SK-N-SH treated with all-trans-retinoic acid at 6 μM for 48 hours (cell line): Measurements from ENCODE around the gene DMD.

Experiments used
- ATAC-seq: fragments of 200-7000 bp; cut with Tn5 transposase; 3 replicates; pipeline ENCODE4 v1.9.1; 2020; ENCODE audit warnings: mild to moderate bottlenecking, moderate library complexity
- ARNTL ChIP-seq: fragments of 450-650 bp; formaldehyde crosslinking; IDR thresholded peaks from 2 replicates; pipeline ENCODE4 v1.5.0; 2020; ENCODE audit warnings: low read depth, mild to moderate bottlenecking, moderate library complexity, borderline replicate concordance
- CSDC2 ChIP-seq: fragments of 250-450 bp; sonication (Bioruptor Pico); IDR thresholded peaks from 2 replicates; pipeline ENCODE4 v1.5.0; 2020; ENCODE audit warnings: mild to moderate bottlenecking, moderate library complexity
- CSRNP3 ChIP-seq: fragments of 250-450 bp; sonication (Bioruptor Pico); IDR thresholded peaks from 2 replicates; pipeline ENCODE4 v1.5.1; 2021; ENCODE audit warnings: mild to moderate bottlenecking, moderate library complexity
- GLIS3 ChIP-seq: fragments of 250-450 bp; sonication (Bioruptor Pico); IDR thresholded peaks from 2 replicates; pipeline ENCODE4 v1.5.0; 2020; ENCODE audit warnings: mild to moderate bottlenecking, moderate library complexity
- OSR1 ChIP-seq: fragments of 250-450 bp; sonication (Bioruptor Pico); IDR thresholded peaks from 2 replicates; pipeline ENCODE4 v1.8.0; 2022; ENCODE audit warnings: moderate library complexity, mild to moderate bottlenecking, inconsistent platforms
- PATZ1 ChIP-seq: fragments of 250-450 bp; sonication (Bioruptor Pico); IDR thresholded peaks from 2 replicates; pipeline ENCODE4 v1.8.0; 2020; ENCODE audit warnings: mild to moderate bottlenecking, moderate library complexity, borderline replicate concordance
- POU6F1 ChIP-seq: fragments of 250-450 bp; sonication (Bioruptor Pico); IDR thresholded peaks from 2 replicates; pipeline ENCODE4 v1.8.0; 2021; ENCODE audit warnings: low read depth, mild to moderate bottlenecking, moderate library complexity, borderline replicate concordance
- PPARA ChIP-seq: fragments of 250-450 bp; sonication (Bioruptor Pico); IDR thresholded peaks from 2 replicates; pipeline ENCODE4 v1.5.0; 2020; ENCODE audit warnings: mild to moderate bottlenecking, borderline replicate concordance
- RARB ChIP-seq: fragments of 250-450 bp; sonication (Bioruptor Pico); IDR thresholded peaks from 2 replicates; pipeline ENCODE4 v1.8.0; 2021; ENCODE audit warnings: mild to moderate bottlenecking, moderate library complexity
- SNAI2 ChIP-seq: fragments of 250-450 bp; sonication (Bioruptor Pico); IDR thresholded peaks from 2 replicates; pipeline ENCODE4 v1.5.0; 2020; ENCODE audit warnings: mild to moderate bottlenecking, moderate library complexity
- TOX ChIP-seq: fragments of 250-450 bp; sonication (Bioruptor Pico); IDR thresholded peaks from 2 replicates; pipeline ENCODE4 v1.8.0; 2021; ENCODE audit warnings: mild to moderate bottlenecking, moderate library complexity, borderline replicate concordance
- TSHZ2 ChIP-seq: fragments of 250-450 bp; sonication (Bioruptor Pico); IDR thresholded peaks from 2 replicates; pipeline ENCODE4 v1.5.0; 2020; ENCODE audit warnings: mild to moderate bottlenecking, moderate library complexity
- ZC3H10 ChIP-seq: fragments of 250-450 bp; sonication (Bioruptor Pico); IDR thresholded peaks from 2 replicates; pipeline ENCODE4 v1.5.1; 2021; ENCODE audit warnings: mild to moderate bottlenecking, moderate library complexity
- ZFP3 ChIP-seq: fragments of 250-450 bp; sonication (Bioruptor Pico); IDR thresholded peaks from 2 replicates; pipeline ENCODE4 v1.5.0; 2020; ENCODE audit warnings: mild to moderate bottlenecking, moderate library complexity
- ZFP30 ChIP-seq: fragments of 450-650 bp; formaldehyde crosslinking; IDR thresholded peaks from 2 replicates; pipeline ENCODE4 v1.5.0; 2022; ENCODE audit warnings: mild to moderate bottlenecking, moderate library complexity
- ZNF565 ChIP-seq: fragments of 450-650 bp; formaldehyde crosslinking; conservative IDR thresholded peaks from 2 replicates; pipeline ENCODE4 v1.5.0; 2020; ENCODE audit warnings: low read depth, mild to moderate bottlenecking, moderate library complexity
- ZNF70 ChIP-seq: fragments of 450-650 bp; formaldehyde crosslinking; IDR thresholded peaks from 2 replicates; pipeline ENCODE4 v1.5.0; 2020; ENCODE audit warnings: mild to moderate bottlenecking, moderate library complexity
- ZNF8 ChIP-seq: fragments of 450-650 bp; formaldehyde crosslinking; IDR thresholded peaks from 2 replicates; pipeline ENCODE4 v1.5.0; 2020; ENCODE audit warnings: mild to moderate bottlenecking, moderate library complexity
- TF ChIP-seq, protein P1 (sequence below): fragments of 250-450 bp; sonication (Bioruptor Pico); IDR thresholded peaks from 2 replicates; pipeline ENCODE4 v1.5.1; 2020; ENCODE audit warnings: low read depth, mild to moderate bottlenecking, moderate library complexity

Gene DMD

GRCh38 chrX:31181377-31182000, 2029.9 kb downstream of the DMD start (continued):
- TF ChIP-seq ZNF8 (CRISPR knock-in tag): no peak
- TF ChIP-seq CSDC2 (CRISPR knock-in tag): no peak
- TF ChIP-seq ZC3H10 (CRISPR knock-in tag): no peak
- no peak for TF ChIP-seq SNAI2 (CRISPR knock-in tag)
- no peak for TF ChIP-seq RARB (CRISPR knock-in tag)

GRCh38 chrX:31179203-31179602, 2032.1 kb downstream of the DMD start:
- TF ChIP-seq OSR1 (CRISPR knock-in tag) (no peak), ZFP30 (CRISPR knock-in tag) (no peak), ARNTL (CRISPR knock-in tag) (no peak)
- no peak for ATAC-seq

DNA sequence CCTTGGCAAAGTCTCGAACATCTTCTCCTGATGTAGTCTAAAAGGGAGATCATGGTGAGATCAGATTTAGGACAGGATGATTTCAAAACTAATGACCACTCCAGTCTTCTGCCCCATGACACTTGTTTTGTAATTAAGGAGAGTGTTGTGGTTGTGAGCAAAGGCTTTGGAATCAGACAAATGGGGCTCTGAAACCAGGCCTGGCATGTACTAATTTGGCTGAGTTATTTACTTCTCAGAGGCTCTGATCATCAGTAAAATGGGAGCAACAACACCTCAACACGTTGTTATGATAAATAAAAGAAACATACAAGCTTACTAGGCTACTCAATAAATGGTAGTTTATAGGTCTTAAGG, 2032.6 kb downstream of the DMD start:
- TF ChIP-seq TSHZ2 (CRISPR knock-in tag) (no peak), ZNF70 (no peak), PATZ1 (CRISPR knock-in tag) (no peak), GLIS3 (CRISPR knock-in tag) (no peak), PPARA (CRISPR knock-in tag) (no peak), OSR1 (CRISPR knock-in tag) (no peak), POU6F1 (CRISPR knock-in tag) (no peak), ZNF565 (no peak), SNAI2 (CRISPR knock-in tag) (no peak)
- TF ChIP-seq, protein P1, sequence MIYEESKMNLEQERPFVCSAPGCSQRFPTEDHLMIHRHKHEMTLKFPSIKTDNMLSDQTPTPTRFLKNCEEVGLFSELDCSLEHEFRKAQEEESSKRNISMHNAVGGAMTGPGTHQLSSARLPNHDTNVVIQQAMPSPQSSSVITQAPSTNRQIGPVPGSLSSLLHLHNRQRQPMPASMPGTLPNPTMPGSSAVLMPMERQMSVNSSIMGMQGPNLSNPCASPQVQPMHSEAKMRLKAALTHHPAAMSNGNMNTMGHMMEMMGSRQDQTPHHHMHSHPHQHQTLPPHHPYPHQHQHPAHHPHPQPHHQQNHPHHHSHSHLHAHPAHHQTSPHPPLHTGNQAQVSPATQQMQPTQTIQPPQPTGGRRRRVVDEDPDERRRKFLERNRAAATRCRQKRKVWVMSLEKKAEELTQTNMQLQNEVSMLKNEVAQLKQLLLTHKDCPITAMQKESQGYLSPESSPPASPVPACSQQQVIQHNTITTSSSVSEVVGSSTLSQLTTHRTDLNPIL: no peak
- ATAC-seq: no peak

DNA sequence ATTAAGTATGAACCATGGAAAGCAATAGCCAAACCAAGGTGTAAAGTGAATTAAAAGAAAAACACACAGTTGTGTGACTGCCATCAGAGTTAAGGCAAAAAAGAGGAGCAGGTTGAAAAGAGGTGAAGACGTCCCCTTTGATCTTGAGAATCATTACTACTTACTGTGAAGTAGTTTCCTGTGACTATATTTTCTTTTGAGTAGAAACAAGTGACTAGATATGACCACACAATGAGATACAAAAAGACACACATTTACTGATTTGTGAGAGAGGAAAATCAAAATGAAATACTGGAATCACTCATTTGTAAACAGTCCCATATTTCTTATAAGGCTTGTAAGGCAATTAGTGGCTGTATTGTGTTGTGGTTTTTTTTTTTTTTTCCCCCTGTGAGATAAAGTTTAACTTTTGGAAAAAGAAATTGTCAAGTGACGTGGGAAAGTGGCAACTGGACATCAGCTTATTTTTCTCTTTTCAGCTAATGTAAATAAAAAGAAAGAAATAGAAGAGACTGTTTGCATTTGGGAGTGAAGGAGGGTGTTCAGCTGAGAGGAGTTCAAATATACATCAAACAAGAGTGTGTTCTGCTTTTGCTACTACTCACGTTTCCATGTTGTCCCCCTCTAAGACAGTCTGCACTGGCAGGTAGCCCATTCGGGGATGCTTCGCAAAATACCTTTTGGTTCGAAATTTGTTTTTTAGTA, 2033.1 kb downstream of the DMD start:
- ATAC-seq: no peak
- TF ChIP-seq, protein P1: no peak
- TF ChIP-seq TOX (CRISPR knock-in tag) (no peak), PATZ1 (CRISPR knock-in tag) (no peak), CSRNP3 (no peak), ZFP3 (no peak), TSHZ2 (CRISPR knock-in tag) (no peak), CSDC2 (CRISPR knock-in tag) (no peak), RARB (CRISPR knock-in tag) (no peak), ZNF565 (no peak)
